ENCODE measurements around the gene NOL4L.

DNA sequence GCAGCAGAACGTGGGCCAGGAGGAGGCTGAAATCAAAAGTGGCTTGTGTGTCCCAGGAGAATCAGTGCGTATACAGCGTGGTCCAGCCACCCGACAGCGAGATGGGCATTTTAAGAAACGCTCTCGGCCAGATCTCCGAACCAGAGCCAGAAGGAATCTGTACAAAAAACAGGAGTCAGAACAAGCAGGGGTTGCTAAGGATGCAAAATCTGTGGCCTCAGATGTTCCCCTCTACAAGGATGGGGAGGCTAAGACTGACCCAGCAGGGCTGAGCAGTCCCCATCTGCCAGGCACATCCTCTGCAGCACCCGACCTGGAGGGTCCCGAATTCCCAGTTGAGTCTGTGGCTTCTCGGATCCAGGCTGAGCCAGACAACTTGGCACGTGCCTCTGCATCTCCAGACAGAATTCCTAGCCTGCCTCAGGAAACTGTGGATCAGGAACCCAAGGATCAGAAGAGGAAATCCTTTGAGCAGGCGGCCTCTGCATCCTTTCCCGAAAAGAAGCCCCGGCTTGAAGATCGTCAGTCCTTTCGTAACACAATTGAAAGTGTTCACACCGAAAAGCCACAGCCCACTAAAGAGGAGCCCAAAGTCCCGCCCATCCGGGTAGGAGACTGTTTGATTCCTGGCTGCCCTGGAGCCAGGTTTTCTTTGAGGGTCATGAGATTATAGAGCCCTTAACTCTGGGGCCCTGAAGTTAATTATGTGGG is 151.7 kb downstream of the NOL4L start:
- TF ChIP-seq, protein P1, sequence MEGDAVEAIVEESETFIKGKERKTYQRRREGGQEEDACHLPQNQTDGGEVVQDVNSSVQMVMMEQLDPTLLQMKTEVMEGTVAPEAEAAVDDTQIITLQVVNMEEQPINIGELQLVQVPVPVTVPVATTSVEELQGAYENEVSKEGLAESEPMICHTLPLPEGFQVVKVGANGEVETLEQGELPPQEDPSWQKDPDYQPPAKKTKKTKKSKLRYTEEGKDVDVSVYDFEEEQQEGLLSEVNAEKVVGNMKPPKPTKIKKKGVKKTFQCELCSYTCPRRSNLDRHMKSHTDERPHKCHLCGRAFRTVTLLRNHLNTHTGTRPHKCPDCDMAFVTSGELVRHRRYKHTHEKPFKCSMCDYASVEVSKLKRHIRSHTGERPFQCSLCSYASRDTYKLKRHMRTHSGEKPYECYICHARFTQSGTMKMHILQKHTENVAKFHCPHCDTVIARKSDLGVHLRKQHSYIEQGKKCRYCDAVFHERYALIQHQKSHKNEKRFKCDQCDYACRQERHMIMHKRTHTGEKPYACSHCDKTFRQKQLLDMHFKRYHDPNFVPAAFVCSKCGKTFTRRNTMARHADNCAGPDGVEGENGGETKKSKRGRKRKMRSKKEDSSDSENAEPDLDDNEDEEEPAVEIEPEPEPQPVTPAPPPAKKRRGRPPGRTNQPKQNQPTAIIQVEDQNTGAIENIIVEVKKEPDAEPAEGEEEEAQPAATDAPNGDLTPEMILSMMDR (IDR thresholded peaks at IDR 0.05): no peak
- no peak for TF ChIP-seq POLR2A (IDR thresholded peaks at IDR 0.05)

Data from thyroid gland (tissue), 4 donors.